ENCODE data around the gene FMO1.
"Not testable (repeated sequence)": the region's sequence is repeated elsewhere in the genome, so short reads cannot be mapped to it uniquely, and the experiment has no call there.

FMO1 gene

GRCh38 chr1:171220581-171221054 lies 27.7 kb upstream of the FMO1 start:
- no peak for TF ChIP-seq CTCF (conservative IDR thresholded peaks at IDR 0.05; ENCODE audit: low read depth)
- no peak for DNase-seq (ENCODE audit: low spot score)
- H3K27ac ChIP-seq = no peak overlapping the region
- POLR2A ChIA-PET (ENCODE audit: low non-redundant PET) = no interaction called here
- CTCF ChIA-PET = interaction anchor here (0.6 kb wide), 1 partner anchor 25 kb away, joined by 3 read pairs; no protein-coding TSS in a partner anchor

- no peak overlapping the region for H3K27ac ChIP-seq
- POLR2A ChIA-PET (ENCODE audit: low non-redundant PET) = no interaction called here
- TF ChIP-seq CTCF (conservative IDR thresholded peaks at IDR 0.05; ENCODE audit: low read depth) = no peak
- CTCF ChIA-PET = no interaction called here
- no peak for DNase-seq (ENCODE audit: low spot score)
Observed at GRCh38 chr1:171221665-171222591, 26.4 kb upstream of the FMO1 start.

- POLR2A ChIA-PET (ENCODE audit: low non-redundant PET) = no interaction called here
- no peak for TF ChIP-seq CTCF (conservative IDR thresholded peaks at IDR 0.05; ENCODE audit: low read depth)
- CTCF ChIA-PET = no interaction called here
- no peak overlapping the region for H3K27ac ChIP-seq
- DNase-seq (ENCODE audit: low spot score) = no peak
Observed at GRCh38 chr1:171222936-171223335, 25.4 kb upstream of the FMO1 start.

- CTCF ChIA-PET = not testable (repeated sequence)
Observed at GRCh38 chr1:171224257-171224656, 24.0 kb upstream of the FMO1 start.

GRCh38 chr1:171226747-171227370 lies 21.4 kb upstream of the FMO1 start:
- peak; percentile 49 for DNase-seq (ENCODE audit: low spot score)

More at GRCh38 chr1:171224257-171224656, 24.0 kb upstream of the FMO1 start:
- H3K27ac ChIP-seq; POLR2A ChIA-PET (ENCODE audit: low non-redundant PET); DNase-seq (ENCODE audit: low spot score): not testable (repeated sequence)

GRCh38 chr1:171231326-171231725 lies 17.0 kb upstream of the FMO1 start:
- CTCF ChIA-PET = interaction anchor here (1.5 kb wide), 1 partner anchor 14 kb away, joined by 6 read pairs; no protein-coding TSS in a partner anchor
- no peak for TF ChIP-seq CTCF (conservative IDR thresholded peaks at IDR 0.05; ENCODE audit: low read depth)
- POLR2A ChIA-PET (ENCODE audit: low non-redundant PET) = no interaction called here
- H3K27ac ChIP-seq = no peak overlapping the region
- no peak for DNase-seq (ENCODE audit: low spot score)

More at GRCh38 chr1:171226747-171227370, 21.4 kb upstream of the FMO1 start:
- no peak overlapping the region for H3K27ac ChIP-seq
- TF ChIP-seq CTCF (conservative IDR thresholded peaks at IDR 0.05; ENCODE audit: low read depth) = peak; percentile 68
- ChIA-PET CTCF (interaction anchor here (0.6 to 1.4 kb wide), 10 partner anchors 11 to 486 kb away, joined by 3 to 10 read pairs (median 4); no protein-coding TSS in a partner anchor), POLR2A (ENCODE audit: low non-redundant PET) (no interaction called here)
